HEK293T (cell line): ENCODE data around the gene FBXL13.

Source experiments
- BHLHE40 ChIP-seq: fragments of 450-650 bp; IDR thresholded peaks from 2 replicates; pipeline ENCODE4 v1.6.1; 2016; ENCODE audit warnings: mild to moderate bottlenecking, moderate library complexity, borderline replicate concordance
- CTBP1 ChIP-seq: fragments of 450-650 bp; IDR thresholded peaks from 2 replicates; pipeline ENCODE4 v1.6.1; 2016; ENCODE audit warnings: borderline replicate concordance
- FOXM1 ChIP-seq: fragments of 450-650 bp; IDR thresholded peaks from 2 replicates; pipeline ENCODE4 v1.6.1; 2017; ENCODE audit warnings: mild to moderate bottlenecking, borderline replicate concordance
- HDGF ChIP-seq: fragments of 450-650 bp; IDR thresholded peaks from 2 replicates; pipeline ENCODE4 v1.6.1; 2017; ENCODE audit warnings: antibody characterized with exemption, borderline replicate concordance
- SP1 ChIP-seq: fragments of 450-650 bp; IDR thresholded peaks from 2 replicates; pipeline ENCODE4 v1.6.1; 2017
- TARDBP ChIP-seq: fragments of 450-650 bp; IDR thresholded peaks from 2 replicates; pipeline ENCODE4 v1.6.1; 2016
- ZNF384 ChIP-seq: fragments of 450-650 bp; IDR thresholded peaks from 2 replicates; pipeline ENCODE4 v1.6.1; 2016

DNA sequence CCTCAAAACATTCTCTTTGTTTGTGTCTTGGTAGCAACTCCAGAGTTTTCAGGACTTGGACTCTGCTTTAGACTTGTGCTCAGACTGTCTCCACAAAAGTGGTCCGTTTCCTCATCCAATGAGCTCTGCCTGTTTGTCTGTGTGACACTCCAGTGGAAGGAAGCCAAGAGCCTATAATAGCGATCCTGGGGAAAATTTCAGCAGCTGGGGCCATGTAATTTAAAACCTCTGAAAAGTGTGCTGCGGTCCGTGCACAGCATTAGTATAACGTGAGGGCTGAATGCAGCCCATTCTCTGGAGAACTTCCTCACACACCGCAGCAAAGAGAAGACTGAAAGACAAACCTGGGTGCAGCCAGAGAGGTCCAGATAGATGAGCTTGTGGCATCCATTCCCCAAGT, 161.9 kb downstream of the FBXL13 start, which contains the start of gene LRRC17:
- no peak for TF ChIP-seq TARDBP
- no peak for TF ChIP-seq CTBP1
- TF ChIP-seq SP1: no peak
- no peak for TF ChIP-seq HDGF
- no peak for TF ChIP-seq BHLHE40
- TF ChIP-seq ZNF384: no peak
- no peak for TF ChIP-seq FOXM1
